Left lung (tissue), 10 donors: Measurements from ENCODE around the gene RNF111. TPM values are rescaled to one million over a fixed set of nuclear protein-coding genes. Genes with fewer than 3 reads are reported as not detected.

Experiments used
- ATAC-seq: fragments of 200-7000 bp; cut with Tn5 transposase; one replicate; pipeline ENCODE4 v1.9.1; 2020; ENCODE audit warnings: moderate library complexity
- DNase-seq, 4 donors: peaks; one replicate each; pipeline ENCODE4 v3.0.0-alpha.2; 2013 to 2020
- H3K27ac ChIP-seq, 2 donors: fragments of 200-600 bp; sonication (generic) in 1 of 2; one replicate each; pipeline versions ENCODE4 v1.5.0 to v1.8.0; 2020 to 2021
- H3K27me3 ChIP-seq, 2 donors: fragments of 200-600 bp; sonication (generic) in 1 of 2; one replicate each; pipeline versions ENCODE4 v1.5.0 to v1.8.0; 2020 to 2021
- H3K36me3 ChIP-seq, 2 donors: fragments of 200-600 bp; sonication (generic) in 1 of 2; one replicate each; pipeline versions ENCODE4 v1.5.0 to v1.8.0; 2020 to 2021
- H3K4me1 ChIP-seq, 2 donors: fragments of 200-600 bp; one replicate each; pipeline ENCODE4 v1.8.0; 2021
- H3K4me3 ChIP-seq, 2 donors: fragments of 200-600 bp; sonication (generic) in 1 of 2; one replicate each; pipeline versions ENCODE4 v1.5.0 to v1.8.0; 2020 to 2021; ENCODE audit warnings: mild to moderate bottlenecking in 1 of 2
- H3K9me3 ChIP-seq, 2 donors: fragments of 200-600 bp; sonication (generic) in 1 of 2; one replicate each; pipeline versions ENCODE4 v1.5.0 to v1.8.0; 2020 to 2021
- CTCF ChIP-seq, 2 donors: fragments of 200-600 bp; sonication (generic) in 1 of 2; IDR thresholded peaks; one replicate each; pipeline versions ENCODE4 v1.5.0 to v1.8.0; 2021; ENCODE audit warnings: antibody characterized with exemption in 2 of 2
- intact Hi-C, 2 donors: fragments of 100-400 bp; cut with DNase I; formaldehyde crosslinking; loops; one replicate each; pipeline versions ENCODE4 v1.11.2 to v1.14.2; 2022
- polyA plus RNA-seq, 6 donors: library from polyadenylated mRNA; unstranded; fragments of 120-200 nt; gene quantifications; one replicate each; pipeline ENCODE4 v1.2.1, GENCODE V29; 2013; ENCODE audit not compliant: insufficient read length in 6 of 6
- total RNA-seq, 2 donors: library from RNA; stranded (reverse); fragmentation: NEBNext Ultra II Directional; extraction: Animal tissue kit (Norgen Biotek cat#: 25700); gene quantifications; one replicate each; pipeline ENCODE4 v1.2.1, GENCODE V29; 2021
- donor health status: DM: no; HTN: yes; CAD: no.
- donor health status: DM: no; HTN: no; CAD: no.

The RNF111 gene
- total and polyA plus RNA-seq, 8 donors = 34.1 to 40.6 (median 39.0) TPM

DNA sequence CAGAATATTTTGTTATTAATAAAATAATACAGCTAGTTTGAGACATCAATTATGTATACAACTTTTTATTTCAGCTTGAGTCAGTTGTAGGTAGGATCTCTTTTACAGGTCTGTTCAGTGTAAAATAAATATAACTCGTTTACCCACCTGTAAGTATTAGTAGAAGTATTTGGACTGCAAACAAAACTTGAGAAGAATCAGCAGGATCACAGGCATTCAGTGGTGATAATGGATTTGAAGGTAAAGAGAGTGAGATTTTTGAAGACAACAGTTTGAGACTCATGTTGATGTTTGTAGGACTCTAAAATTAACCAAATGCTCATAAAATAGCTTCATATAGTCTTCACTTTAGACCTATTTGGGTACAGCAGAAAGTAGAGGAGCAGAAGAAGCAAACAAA lies 82.0 kb downstream of the RNF111 start:
- Histone ChIP-seq H3K27me3 (no peaks in the 10 kb centered on the region), H3K4me3 (no peak overlapping the region), H3K9me3 (no peaks in the 10 kb centered on the region), H3K4me1 (no peaks in the 10 kb centered on the region), H3K27ac (no peak overlapping the region), H3K36me3 (peaks cover 0 to 92% of the 10 kb centered on the region in 2 donors)
- intact Hi-C loops = no loop called here
- DNase-seq = no peak
- no peak for TF ChIP-seq CTCF (IDR thresholded peaks at IDR 0.05)
- ATAC-seq = no peak

GRCh38 chr15:59074607-59075006 lies 87.1 kb downstream of the RNF111 start:
- H3K27me3 ChIP-seq = no peaks in the 10 kb centered on the region
- intact Hi-C loops = no loop called here
- H3K9me3 ChIP-seq = no peaks in the 10 kb centered on the region
- DNase-seq (no peak), ATAC-seq (no peak)
- H3K4me1 ChIP-seq = no peaks in the 10 kb centered on the region
- no peak overlapping the region for H3K27ac ChIP-seq
- no peak overlapping the region for H3K4me3 ChIP-seq
- H3K36me3 ChIP-seq = peaks cover 0 to 69% of the 10 kb centered on the region in 2 donors
- no peak for TF ChIP-seq CTCF (IDR thresholded peaks at IDR 0.05)

- no peak overlapping the region for H3K4me3 ChIP-seq
- H3K4me1 ChIP-seq = no peaks in the 10 kb centered on the region
- DNase-seq = no peak
- TF ChIP-seq CTCF (IDR thresholded peaks at IDR 0.05) = no peak
- H3K27me3 ChIP-seq = no peaks in the 10 kb centered on the region
- no peak overlapping the region for H3K27ac ChIP-seq
- peaks cover 0 to 88% of the 10 kb centered on the region in 2 donors for H3K36me3 ChIP-seq
- intact Hi-C loops = no loop called here
- no peak for ATAC-seq
- no peaks in the 10 kb centered on the region for H3K9me3 ChIP-seq
Measured at GRCh38 chr15:59087731-59088130, 100.3 kb downstream of the RNF111 start.

DNA sequence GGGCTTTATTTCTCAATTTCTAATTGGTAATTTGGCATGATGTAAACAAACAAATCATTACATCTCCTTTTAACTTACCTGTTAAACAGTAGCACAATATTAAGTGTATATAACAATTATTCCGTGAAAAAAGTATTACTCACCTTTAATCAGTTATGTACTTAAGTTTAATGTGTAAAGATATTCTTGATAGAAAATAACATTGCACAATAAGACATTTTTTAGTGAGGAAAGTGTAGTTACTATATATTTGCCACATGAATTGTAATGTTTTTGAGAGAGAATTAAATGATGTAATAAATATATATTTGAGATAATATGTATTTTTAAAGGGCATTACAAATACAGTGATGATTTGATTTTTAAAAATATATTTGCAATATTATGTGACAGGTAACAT lies 106.6 kb downstream of the RNF111 start:
- no peak overlapping the region for H3K4me3 ChIP-seq
- peaks cover 0 to 90% of the 10 kb centered on the region in 2 donors for H3K36me3 ChIP-seq
- no peak for DNase-seq
- H3K4me1 ChIP-seq = no peaks in the 10 kb centered on the region
- H3K27ac ChIP-seq = no peak overlapping the region
- intact Hi-C loops = no loop called here
- no peaks in the 10 kb centered on the region for H3K9me3 ChIP-seq
- H3K27me3 ChIP-seq = no peaks in the 10 kb centered on the region
- no peak for ATAC-seq
- no peak for TF ChIP-seq CTCF (IDR thresholded peaks at IDR 0.05)

DNA sequence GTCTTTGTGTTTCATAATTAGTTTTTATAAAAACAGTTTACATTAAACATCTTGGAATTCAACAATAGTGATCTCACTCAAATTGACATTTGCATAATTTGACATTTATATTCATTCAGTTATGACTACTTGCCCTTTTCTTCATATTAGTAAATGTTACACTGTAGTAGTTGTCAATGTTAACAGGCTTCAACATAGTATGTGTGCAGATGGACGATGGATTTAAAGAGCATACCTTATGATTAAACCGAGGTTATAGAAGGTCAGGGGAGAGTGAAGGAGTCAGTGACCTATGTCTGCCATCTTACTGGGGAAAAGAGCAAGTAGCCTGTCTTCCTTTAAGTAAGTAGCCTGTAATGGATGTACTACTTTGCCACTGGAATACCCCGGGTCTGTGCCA lies 109.0 kb downstream of the RNF111 start:
- Histone ChIP-seq H3K36me3 (peaks cover 0 to 81% of the 10 kb centered on the region in 2 donors), H3K27me3 (no peaks in the 10 kb centered on the region), H3K4me3 (no peak overlapping the region), H3K27ac (no peak overlapping the region), H3K4me1 (no peaks in the 10 kb centered on the region), H3K9me3 (no peaks in the 10 kb centered on the region)
- TF ChIP-seq CTCF (IDR thresholded peaks at IDR 0.05) = no peak
- intact Hi-C loops = no loop called here
- no peak for DNase-seq
- ATAC-seq = no peak
